Ovary (tissue), 3 donors: Measurements from ENCODE around the gene PHLDA2.

ENCODE experiments used
- POLR2A ChIP-seq: fragments of 450-650 bp; IDR thresholded peaks from one replicate; pipeline ENCODE4 v1.6.1; 2017; ENCODE audit warnings: antibody characterized with exemption, mild to moderate bottlenecking, moderate library complexity
- TF ChIP-seq, protein P1 (sequence below), 3 donors: fragments of 450-650 bp in 2 of 3; fragments of 200-600 bp in 1 of 3; IDR thresholded peaks; one replicate each; pipeline versions ENCODE4 v1.5.1 to v1.8.0; 2016 to 2022; ENCODE audit warnings: antibody characterized with exemption in 3 of 3, mild to moderate bottlenecking in 1 of 3
- donor health status: DM: no; HTN: no; CAD: no.

DNA sequence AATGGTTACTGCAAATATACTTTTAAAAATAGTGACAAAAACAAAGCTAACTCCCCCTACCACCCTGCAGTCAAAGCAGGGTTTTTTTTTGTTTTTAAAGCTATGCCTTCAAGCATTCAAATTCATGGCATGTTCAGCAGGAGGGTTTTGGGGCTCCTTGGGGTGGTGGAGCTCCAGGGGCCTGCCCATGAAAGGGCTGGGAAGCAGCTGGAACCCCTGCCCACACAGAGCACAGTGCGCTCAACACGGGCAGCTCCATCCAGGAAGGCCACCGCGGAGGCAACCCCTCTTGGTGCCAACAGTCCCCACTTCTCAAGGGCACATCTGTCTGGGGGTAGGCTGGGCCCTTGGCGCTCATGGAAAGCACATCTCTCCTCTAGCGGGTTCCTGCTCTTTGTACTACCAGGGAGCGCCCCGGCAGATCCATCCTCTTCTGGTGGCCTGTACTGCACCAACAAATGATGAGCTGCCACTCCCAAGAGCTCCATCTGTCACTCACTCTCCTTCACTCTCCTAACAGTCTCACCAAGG is 16.6 kb upstream of the PHLDA2 start:
- TF ChIP-seq, protein P1, sequence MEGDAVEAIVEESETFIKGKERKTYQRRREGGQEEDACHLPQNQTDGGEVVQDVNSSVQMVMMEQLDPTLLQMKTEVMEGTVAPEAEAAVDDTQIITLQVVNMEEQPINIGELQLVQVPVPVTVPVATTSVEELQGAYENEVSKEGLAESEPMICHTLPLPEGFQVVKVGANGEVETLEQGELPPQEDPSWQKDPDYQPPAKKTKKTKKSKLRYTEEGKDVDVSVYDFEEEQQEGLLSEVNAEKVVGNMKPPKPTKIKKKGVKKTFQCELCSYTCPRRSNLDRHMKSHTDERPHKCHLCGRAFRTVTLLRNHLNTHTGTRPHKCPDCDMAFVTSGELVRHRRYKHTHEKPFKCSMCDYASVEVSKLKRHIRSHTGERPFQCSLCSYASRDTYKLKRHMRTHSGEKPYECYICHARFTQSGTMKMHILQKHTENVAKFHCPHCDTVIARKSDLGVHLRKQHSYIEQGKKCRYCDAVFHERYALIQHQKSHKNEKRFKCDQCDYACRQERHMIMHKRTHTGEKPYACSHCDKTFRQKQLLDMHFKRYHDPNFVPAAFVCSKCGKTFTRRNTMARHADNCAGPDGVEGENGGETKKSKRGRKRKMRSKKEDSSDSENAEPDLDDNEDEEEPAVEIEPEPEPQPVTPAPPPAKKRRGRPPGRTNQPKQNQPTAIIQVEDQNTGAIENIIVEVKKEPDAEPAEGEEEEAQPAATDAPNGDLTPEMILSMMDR (IDR thresholded peaks at IDR 0.05): no peak
- no peak for TF ChIP-seq POLR2A
